ENCODE results near the gene SLU7.

DNA sequence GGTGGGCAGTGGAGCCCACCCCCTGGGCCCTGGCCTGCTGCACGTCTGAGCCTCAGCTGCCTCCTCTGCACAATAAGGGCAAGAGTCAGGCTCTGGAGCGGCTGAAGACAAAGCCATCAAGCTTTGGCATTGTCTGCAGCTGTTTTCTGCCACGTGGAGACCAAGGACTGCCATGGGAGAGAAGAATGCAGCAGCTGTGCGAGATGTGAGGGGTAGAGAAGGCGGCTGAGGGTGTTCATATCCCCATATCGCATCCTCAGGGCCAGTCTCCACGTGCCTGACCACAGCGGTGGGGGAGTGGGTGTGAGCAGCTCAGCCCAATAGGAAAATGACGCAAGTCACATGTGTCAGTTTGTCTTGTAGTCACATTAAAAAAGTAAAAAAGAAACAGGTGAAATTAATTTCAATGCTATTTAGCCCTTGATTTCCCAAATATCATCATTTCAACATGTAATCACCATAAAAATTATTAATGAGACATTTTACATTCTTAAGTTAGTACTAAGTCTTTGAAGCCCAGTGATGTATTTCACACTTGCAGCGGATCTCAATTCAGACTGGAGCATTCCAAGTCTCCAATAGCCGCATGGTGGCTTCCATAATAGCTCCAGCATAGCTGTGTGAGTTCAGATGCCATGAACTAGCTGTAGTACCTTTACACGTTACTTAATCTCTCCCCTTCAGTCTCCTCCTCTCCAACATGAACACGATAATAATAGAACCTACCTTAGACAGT lies 55.1 kb downstream of the SLU7 start:
- TF ChIP-seq POLR2A (IDR thresholded peaks at IDR 0.05) = no peak
- TF ChIP-seq, protein P1, sequence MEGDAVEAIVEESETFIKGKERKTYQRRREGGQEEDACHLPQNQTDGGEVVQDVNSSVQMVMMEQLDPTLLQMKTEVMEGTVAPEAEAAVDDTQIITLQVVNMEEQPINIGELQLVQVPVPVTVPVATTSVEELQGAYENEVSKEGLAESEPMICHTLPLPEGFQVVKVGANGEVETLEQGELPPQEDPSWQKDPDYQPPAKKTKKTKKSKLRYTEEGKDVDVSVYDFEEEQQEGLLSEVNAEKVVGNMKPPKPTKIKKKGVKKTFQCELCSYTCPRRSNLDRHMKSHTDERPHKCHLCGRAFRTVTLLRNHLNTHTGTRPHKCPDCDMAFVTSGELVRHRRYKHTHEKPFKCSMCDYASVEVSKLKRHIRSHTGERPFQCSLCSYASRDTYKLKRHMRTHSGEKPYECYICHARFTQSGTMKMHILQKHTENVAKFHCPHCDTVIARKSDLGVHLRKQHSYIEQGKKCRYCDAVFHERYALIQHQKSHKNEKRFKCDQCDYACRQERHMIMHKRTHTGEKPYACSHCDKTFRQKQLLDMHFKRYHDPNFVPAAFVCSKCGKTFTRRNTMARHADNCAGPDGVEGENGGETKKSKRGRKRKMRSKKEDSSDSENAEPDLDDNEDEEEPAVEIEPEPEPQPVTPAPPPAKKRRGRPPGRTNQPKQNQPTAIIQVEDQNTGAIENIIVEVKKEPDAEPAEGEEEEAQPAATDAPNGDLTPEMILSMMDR (IDR thresholded peaks at IDR 0.05) = no peak
